Osteoblast (primary cell): ENCODE data around the gene LRRC4B. TPM values are rescaled to one million over a fixed set of nuclear protein-coding genes. Genes with fewer than 3 reads are reported as not detected.

Experiments
- DNase-seq: peaks from one replicate; pipeline ENCODE4 v3.0.0; 2011; ENCODE audit warnings: low spot score, mixed read lengths; ENCODE audit not compliant: insufficient read length; ENCODE audit errors: missing footprints
- H2AFZ ChIP-seq: 2 replicates; pipeline ENCODE4 v1.6.0; 2011; ENCODE audit warnings: mild to moderate bottlenecking, low read length
- H3K27ac ChIP-seq: 2 replicates; pipeline ENCODE4 v1.5.1; 2011; ENCODE audit warnings: mild to moderate bottlenecking, low read depth, low read length, moderate library complexity
- H3K27me3 ChIP-seq: 2 replicates; pipeline ENCODE4 v1.6.0; 2012; ENCODE audit warnings: mild to moderate bottlenecking, control low read depth, inconsistent platforms, low read length, moderate library complexity; ENCODE audit not compliant: insufficient read depth
- H3K36me3 ChIP-seq: 2 replicates; pipeline ENCODE4 v1.5.1; 2011; ENCODE audit warnings: mild to moderate bottlenecking, low read length, control low read depth, moderate library complexity; ENCODE audit not compliant: insufficient read depth
- H3K4me1 ChIP-seq: 2 replicates; pipeline ENCODE4 v1.5.1; 2011; ENCODE audit warnings: mild to moderate bottlenecking, low read length, control low read depth, moderate library complexity; ENCODE audit not compliant: insufficient read depth
- H3K4me2 ChIP-seq: 2 replicates; pipeline ENCODE4 v1.6.0; 2011; ENCODE audit warnings: mild to moderate bottlenecking, low read length; ENCODE audit not compliant: insufficient read depth
- H3K4me3 ChIP-seq: fragments of 200-600 bp; sonication (generic); 3 replicates; pipeline ENCODE4 v1.5.1; 2012; ENCODE audit warnings: mild to moderate bottlenecking, low read length, inconsistent platforms; ENCODE audit not compliant: insufficient read depth
- H3K79me2 ChIP-seq: 2 replicates; pipeline ENCODE4 v1.6.0; 2012; ENCODE audit warnings: mild to moderate bottlenecking, low read length, control low read depth, inconsistent platforms; ENCODE audit not compliant: insufficient read depth
- H3K9me3 ChIP-seq: 2 replicates; pipeline ENCODE4 v1.5.1; 2011; ENCODE audit warnings: low read depth, low read length, control low read depth
- H4K20me1 ChIP-seq: 2 replicates; pipeline ENCODE4 v1.6.0; 2012; ENCODE audit warnings: mild to moderate bottlenecking, low read length, control low read depth; ENCODE audit not compliant: insufficient read depth
- CTCF ChIP-seq: IDR thresholded peaks from 2 replicates; pipeline ENCODE4 v1.5.1; 2011; ENCODE audit warnings: mild to moderate bottlenecking, low read depth, low read length, moderate library complexity; ENCODE audit errors: extremely low read depth
- total RNA-seq: library from RNA; depleted of rRNA; stranded (reverse); fragments of >200 nt; gene quantifications from 2 replicates; pipeline ENCODE4 v1.2.3, GENCODE V29; 2012

The LRRC4B gene
- total RNA-seq, 1 donor: not detected

- DNase-seq: peak; percentile 82
- Histone ChIP-seq H3K4me1 (no peaks in the 10 kb centered on the region), H4K20me1 (no peaks in the 10 kb centered on the region), H3K4me2 (no peak overlapping the region), H2AFZ (no peak overlapping the region), H3K27ac (no peak overlapping the region), H3K36me3 (no peaks in the 10 kb centered on the region), H3K4me3 (no peak overlapping the region), H3K9me3 (no peaks in the 10 kb centered on the region), H3K79me2 (no peaks in the 10 kb centered on the region), H3K27me3 (peaks cover 13% of the 10 kb centered on the region)
- no peak for TF ChIP-seq CTCF
Observed at GRCh38 chr19:50564229-50565105, 3.8 kb downstream of the LRRC4B start.

GRCh38 chr19:50563597-50563996 lies 4.6 kb downstream of the LRRC4B start:
- H3K79me2 ChIP-seq: no peaks in the 10 kb centered on the region
- H3K4me3 ChIP-seq: no peak overlapping the region
- no peak overlapping the region for H2AFZ ChIP-seq
- peaks cover 12% of the 10 kb centered on the region for H3K27me3 ChIP-seq
- DNase-seq: peak; percentile 37
- no peaks in the 10 kb centered on the region for H3K4me1 ChIP-seq
- H4K20me1 ChIP-seq: no peaks in the 10 kb centered on the region
- no peak overlapping the region for H3K4me2 ChIP-seq
- no peaks in the 10 kb centered on the region for H3K36me3 ChIP-seq
- no peak for TF ChIP-seq CTCF
- no peaks in the 10 kb centered on the region for H3K9me3 ChIP-seq
- no peak overlapping the region for H3K27ac ChIP-seq

GRCh38 chr19:50562996-50563395 lies 5.2 kb downstream of the LRRC4B start:
- no peak overlapping the region for H3K4me2 ChIP-seq
- H3K27ac ChIP-seq: no peak overlapping the region
- peaks cover 12% of the 10 kb centered on the region for H3K27me3 ChIP-seq

More at GRCh38 chr19:50562996-50563395, 5.2 kb downstream of the LRRC4B start:
- H3K36me3 ChIP-seq: no peaks in the 10 kb centered on the region
- no peak overlapping the region for H2AFZ ChIP-seq
- TF ChIP-seq CTCF: no peak
- H3K4me1 ChIP-seq: no peaks in the 10 kb centered on the region
- no peaks in the 10 kb centered on the region for H3K79me2 ChIP-seq
- H3K9me3 ChIP-seq: no peaks in the 10 kb centered on the region
- H4K20me1 ChIP-seq: no peaks in the 10 kb centered on the region
- H3K4me3 ChIP-seq: no peak overlapping the region
- peak; percentile 18 for DNase-seq
